Colonic mucosa (tissue), 4 donors: ENCODE results near the gene RBM19. TPM values are rescaled to one million over a fixed set of nuclear protein-coding genes. Genes with fewer than 3 reads are reported as not detected.

Source experiments
- DNase-seq: peaks from one replicate; pipeline ENCODE4 v3.0.0-alpha.2; 2020
- H3K27ac ChIP-seq: fragments of 200-600 bp; one replicate; pipeline ENCODE4 v1.8.0; 2021
- H3K27me3 ChIP-seq: fragments of 200-600 bp; one replicate; pipeline ENCODE4 v1.8.0; 2021
- H3K36me3 ChIP-seq: fragments of 200-600 bp; one replicate; pipeline ENCODE4 v1.8.0; 2021
- H3K4me1 ChIP-seq: fragments of 200-600 bp; one replicate; pipeline ENCODE4 v1.8.0; 2021; ENCODE audit warnings: mild to moderate bottlenecking
- H3K4me3 ChIP-seq: fragments of 200-600 bp; one replicate; pipeline ENCODE4 v1.8.0; 2021
- H3K9ac ChIP-seq, 2 donors: one replicate each; pipeline ENCODE4 v1.7.0; 2013; ENCODE audit warnings: control low read depth in 2 of 2, low read depth in 2 of 2, low read length in 2 of 2
- H3K9me3 ChIP-seq: fragments of 200-600 bp; one replicate; pipeline ENCODE4 v1.8.0; 2021
- intact Hi-C: fragments of 100-400 bp; cut with DNase I; formaldehyde crosslinking; loops from one replicate; pipeline ENCODE4 v1.14.1; 2022
- total RNA-seq, 2 donors: library from RNA; stranded (reverse); fragmentation: NEBNext Ultra II Directional in 1 of 2; extraction: Animal tissue kit (Norgen Biotek cat#: 25700) in 1 of 2; gene quantifications; one replicate each; pipeline ENCODE4 v1.2.1, GENCODE V29; 2021
- TF ChIP-seq, protein P1 (sequence below): fragments of 200-600 bp; IDR thresholded peaks from one replicate; pipeline ENCODE4 v1.8.0; 2022; ENCODE audit warnings: antibody characterized with exemption, mild to moderate bottlenecking
- donor health status: healthy.
- donor health status: DM: no; HTN: no; CAD: no.
- donor health status: DM: no; HTN: no; CAD: no.

RBM19 gene
- total RNA-seq, 2 donors from 2014 or later = 13.5 to 33.1 TPM

DNA sequence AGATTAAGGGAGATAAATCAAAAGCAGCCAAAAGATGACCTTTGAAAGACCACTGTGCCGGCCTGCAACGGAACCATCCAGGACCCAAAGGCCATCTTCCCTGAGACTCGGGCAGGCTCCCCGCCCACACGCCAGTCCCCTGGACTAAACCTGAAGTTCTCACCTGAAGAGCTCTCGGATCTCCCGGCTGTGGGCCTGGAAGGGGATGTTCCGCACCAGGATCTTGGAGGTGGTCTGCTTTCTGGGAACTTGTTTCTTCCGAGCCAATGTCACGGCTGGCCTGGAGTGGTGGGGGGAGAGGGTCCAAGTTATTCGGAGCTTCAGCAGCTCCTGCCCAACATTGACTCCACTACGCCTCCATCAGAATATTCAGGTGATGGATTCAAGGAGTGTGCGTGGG lies 51.3 kb downstream of the RBM19 start:
- H3K9ac ChIP-seq = no peak overlapping the region
- no peak for DNase-seq
- H3K27me3 ChIP-seq = no peaks in the 10 kb centered on the region
- H3K36me3 ChIP-seq = no peaks in the 10 kb centered on the region
- TF ChIP-seq, protein P1, sequence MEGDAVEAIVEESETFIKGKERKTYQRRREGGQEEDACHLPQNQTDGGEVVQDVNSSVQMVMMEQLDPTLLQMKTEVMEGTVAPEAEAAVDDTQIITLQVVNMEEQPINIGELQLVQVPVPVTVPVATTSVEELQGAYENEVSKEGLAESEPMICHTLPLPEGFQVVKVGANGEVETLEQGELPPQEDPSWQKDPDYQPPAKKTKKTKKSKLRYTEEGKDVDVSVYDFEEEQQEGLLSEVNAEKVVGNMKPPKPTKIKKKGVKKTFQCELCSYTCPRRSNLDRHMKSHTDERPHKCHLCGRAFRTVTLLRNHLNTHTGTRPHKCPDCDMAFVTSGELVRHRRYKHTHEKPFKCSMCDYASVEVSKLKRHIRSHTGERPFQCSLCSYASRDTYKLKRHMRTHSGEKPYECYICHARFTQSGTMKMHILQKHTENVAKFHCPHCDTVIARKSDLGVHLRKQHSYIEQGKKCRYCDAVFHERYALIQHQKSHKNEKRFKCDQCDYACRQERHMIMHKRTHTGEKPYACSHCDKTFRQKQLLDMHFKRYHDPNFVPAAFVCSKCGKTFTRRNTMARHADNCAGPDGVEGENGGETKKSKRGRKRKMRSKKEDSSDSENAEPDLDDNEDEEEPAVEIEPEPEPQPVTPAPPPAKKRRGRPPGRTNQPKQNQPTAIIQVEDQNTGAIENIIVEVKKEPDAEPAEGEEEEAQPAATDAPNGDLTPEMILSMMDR = no peak
- intact Hi-C loops = loop anchor here (5.0 kb wide), 1 partner anchor 453 kb away; no protein-coding TSS in a partner anchor
- no peaks in the 10 kb centered on the region for H3K9me3 ChIP-seq
- H3K4me3 ChIP-seq = no peak overlapping the region
- no peak overlapping the region for H3K27ac ChIP-seq
- H3K4me1 ChIP-seq = no peaks in the 10 kb centered on the region

DNA sequence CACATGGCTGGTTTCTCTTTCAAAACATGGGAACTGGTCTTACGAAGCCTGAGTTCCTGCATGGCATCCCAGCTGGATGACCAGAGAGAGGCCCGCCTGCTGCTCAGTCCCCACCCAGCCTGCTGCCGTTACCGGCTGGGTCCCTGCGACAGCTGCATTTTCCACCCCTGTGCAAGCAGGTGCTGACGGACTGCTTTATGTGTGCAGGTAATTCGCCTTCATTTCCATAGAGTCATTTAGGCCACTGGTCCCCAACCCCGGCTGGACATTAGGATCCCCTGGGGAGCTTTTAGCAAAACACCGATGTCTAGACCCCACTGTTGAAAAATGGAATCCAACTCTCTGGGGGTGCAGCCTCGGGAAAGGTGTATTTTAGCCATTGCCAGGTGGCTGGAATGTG lies 51.9 kb downstream of the RBM19 start:
- Histone ChIP-seq H3K27ac (no peak overlapping the region), H3K4me3 (no peak overlapping the region), H3K36me3 (no peaks in the 10 kb centered on the region), H3K9me3 (no peaks in the 10 kb centered on the region), H3K27me3 (no peaks in the 10 kb centered on the region), H3K4me1 (no peaks in the 10 kb centered on the region), H3K9ac (no peak overlapping the region)
- intact Hi-C loops = loop anchor here (5.0 kb wide), 1 partner anchor 452 kb away; no protein-coding TSS in a partner anchor
- TF ChIP-seq, protein P1 = no peak
- no peak for DNase-seq

DNA sequence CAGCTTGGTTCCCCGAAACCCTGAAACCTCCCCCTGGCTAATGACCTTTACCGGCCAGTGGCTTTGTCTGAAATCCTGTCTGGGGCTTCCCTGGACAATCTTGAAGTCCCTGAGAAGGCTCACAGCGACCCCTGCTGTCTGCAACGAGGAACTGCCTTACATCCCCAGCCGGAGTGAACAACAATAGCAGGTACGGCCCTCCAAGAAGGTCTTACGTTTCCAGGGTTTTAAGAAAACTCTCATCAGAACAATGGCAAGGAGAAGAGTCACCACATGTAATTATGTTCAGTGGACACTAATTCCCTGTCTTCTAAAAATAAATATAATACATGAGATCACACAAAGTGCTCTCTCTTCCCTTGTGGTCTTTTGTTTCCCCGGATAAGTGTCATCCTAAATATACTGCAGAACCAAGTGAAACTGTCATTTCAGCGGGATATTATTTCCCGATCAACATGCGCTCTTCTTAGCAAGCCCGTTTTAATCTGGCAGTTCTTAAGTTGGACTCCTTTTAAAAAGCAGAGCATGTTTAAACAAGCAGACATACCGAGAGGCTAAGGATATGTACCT lies 53.3 kb downstream of the RBM19 start:
- no peaks in the 10 kb centered on the region for H3K27me3 ChIP-seq
- intact Hi-C loops = loop anchor here (5.0 kb wide), 1 partner anchor 451 kb away; no protein-coding TSS in a partner anchor
- H3K9ac ChIP-seq = no peak overlapping the region
- H3K4me3 ChIP-seq = no peak overlapping the region
- DNase-seq = peak; percentile 55
- no peaks in the 10 kb centered on the region for H3K36me3 ChIP-seq
- no peak overlapping the region for H3K27ac ChIP-seq
- TF ChIP-seq, protein P1 = peak; percentile 80
- no peaks in the 10 kb centered on the region for H3K9me3 ChIP-seq
- no peaks in the 10 kb centered on the region for H3K4me1 ChIP-seq

- Histone ChIP-seq H3K27me3 (no peaks in the 10 kb centered on the region), H3K9me3 (no peaks in the 10 kb centered on the region), H3K9ac (no peak overlapping the region), H3K36me3 (no peaks in the 10 kb centered on the region), H3K4me1 (no peaks in the 10 kb centered on the region), H3K4me3 (no peak overlapping the region), H3K27ac (no peak overlapping the region)
- TF ChIP-seq, protein P1 = no peak
- intact Hi-C loops = loop anchor here (5.0 kb wide), 1 partner anchor 450 kb away; no protein-coding TSS in a partner anchor
- DNase-seq = no peak
Observed at GRCh38 chr12:113911971-113912759, 54.0 kb downstream of the RBM19 start.

DNA sequence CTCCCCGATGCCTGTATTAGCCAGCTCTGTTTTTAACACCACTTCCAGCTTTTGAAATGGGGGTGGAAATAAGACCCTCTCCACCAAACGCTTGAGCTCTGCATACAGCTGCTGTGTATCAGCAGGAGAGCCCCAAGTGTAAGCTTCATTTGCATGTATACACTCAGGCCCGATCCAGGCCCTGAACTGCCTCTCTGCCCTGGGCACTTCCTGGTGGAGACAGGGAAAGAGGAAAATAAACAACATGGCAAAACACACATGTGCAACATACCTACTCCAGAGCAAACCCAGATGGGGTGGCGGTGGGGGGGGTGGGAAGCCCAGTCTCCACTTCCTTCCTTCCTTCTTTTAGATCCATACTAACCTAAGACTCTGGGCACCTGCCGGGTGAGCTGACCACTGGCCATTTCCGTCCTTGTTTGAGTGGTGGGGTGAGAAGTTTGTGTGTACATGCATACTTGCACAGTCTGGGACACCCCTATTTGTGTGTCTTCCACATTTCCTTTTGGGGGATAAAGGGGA lies 55.3 kb downstream of the RBM19 start:
- H3K9ac ChIP-seq = no peak overlapping the region
- DNase-seq = no peak
- no peak overlapping the region for H3K4me3 ChIP-seq
- intact Hi-C loops = loop anchor here (5.0 kb wide), 1 partner anchor 449 kb away; no protein-coding TSS in a partner anchor
- no peaks in the 10 kb centered on the region for H3K27me3 ChIP-seq
- H3K36me3 ChIP-seq = no peaks in the 10 kb centered on the region
- no peaks in the 10 kb centered on the region for H3K9me3 ChIP-seq
- TF ChIP-seq, protein P1 = no peak
- no peak overlapping the region for H3K27ac ChIP-seq
- H3K4me1 ChIP-seq = no peaks in the 10 kb centered on the region
